GM23248 (cell line): ENCODE results near the gene FOXQ1.

ENCODE experiments used
- EZH2 ChIP-seq: fragments of 200-600 bp; sonication (generic); IDR thresholded peaks from 2 replicates; pipeline ENCODE4 v1.6.1; 2018; ENCODE audit warnings: antibody characterized with exemption, mild to moderate bottlenecking; ENCODE audit not compliant: insufficient read depth, poor library complexity, severe bottlenecking
- EZH2phosphoT487 ChIP-seq: fragments of 200-600 bp; sonication (generic); IDR thresholded peaks from 2 replicates; pipeline ENCODE4 v1.6.1; 2018; ENCODE audit warnings: antibody characterized with exemption, moderate library complexity, mild to moderate bottlenecking, low read depth; ENCODE audit not compliant: insufficient read depth

- no peak for TF ChIP-seq EZH2phosphoT487
- TF ChIP-seq EZH2 = no peak
These were observed 6.1 kb downstream of the FOXQ1 start for GRCh38 chr6:1318036-1318435.
